Gastrocnemius medialis (tissue), 4 donors: ENCODE results near the gene LARP1.

Source experiments
- CTCF ChIP-seq, 5 experiments: fragments of 450-650 bp in 3 of 5; fragments of 200-600 bp in 2 of 5; sonication (generic) in 2 of 5; IDR thresholded peaks in 4 of 5; conservative IDR thresholded peaks in 1 of 5; 1 replicate in 4 of 5; 2 replicates in 1 of 5; pipeline ENCODE4 v1.5.1; 2016 to 2019; ENCODE audit warnings: antibody characterized with exemption in 5 of 5, mild to moderate bottlenecking in 3 of 5, moderate library complexity in 3 of 5
- POLR2A ChIP-seq, 2 donors: fragments of 450-650 bp; IDR thresholded peaks; one replicate each; pipeline ENCODE4 v1.6.1; 2017; ENCODE audit warnings: antibody characterized with exemption in 2 of 2, mild to moderate bottlenecking in 2 of 2, moderate library complexity in 2 of 2

- TF ChIP-seq CTCF (IDR thresholded peaks at IDR 0.05 in 4 of 5, conservative IDR thresholded peaks at IDR 0.05 in 1 of 5) (no peak), POLR2A (IDR thresholded peaks at IDR 0.05) (no peak)
These were observed 38.7 kb downstream of the LARP1 start for GRCh38 chr5:154793599-154794524.
